Activated CD8-positive, alpha-beta T cell treated with anti-CD3 and anti-CD28 coated beads for 36 hours (primary cell): ENCODE data around the gene ANAPC2. TPM values are rescaled to one million over a fixed set of nuclear protein-coding genes. Genes with fewer than 3 reads are reported as not detected.

ENCODE experiments used
- ATAC-seq: fragments of 200-7000 bp; cut with Tn5 transposase; one replicate; pipeline ENCODE4 v1.10.0; 2021; ENCODE audit warnings: mild to moderate bottlenecking, moderate library complexity
- CTCF ChIA-PET: fragments of 350-600 bp; sonication (Branson Sonifier 250); formaldehyde crosslinking; loops from one replicate; lab custom pipeline; 2021; ENCODE audit warnings: antibody characterized with exemption; lab: Charles Lee
- POLR2A ChIA-PET: fragments of 350-600 bp; sonication (Branson Sonifier 250); formaldehyde crosslinking; loops from one replicate; lab custom pipeline; 2021; ENCODE audit warnings: antibody characterized with exemption; lab: Charles Lee
- DNase-seq: peaks from one replicate; pipeline ENCODE4 v3.0.0-alpha.2; 2020
- H3K27ac Mint-ChIP-seq: one replicate; pipeline ENCODE4 v1.8.0; 2021; ENCODE audit warnings: mild to moderate bottlenecking, mixed read lengths
- H3K27me3 Mint-ChIP-seq: one replicate; pipeline ENCODE4 v1.8.0; 2021; ENCODE audit warnings: mixed read lengths
- H3K36me3 Mint-ChIP-seq: one replicate; pipeline ENCODE4 v1.8.0; 2021; ENCODE audit warnings: low read depth, mixed read lengths
- H3K4me1 Mint-ChIP-seq: one replicate; pipeline ENCODE4 v1.8.0; 2021; ENCODE audit warnings: low read depth, mixed read lengths
- H3K4me3 Mint-ChIP-seq: one replicate; pipeline ENCODE4 v1.8.0; 2021; ENCODE audit warnings: mild to moderate bottlenecking, moderate library complexity, mixed read lengths
- H3K9me3 Mint-ChIP-seq: one replicate; pipeline ENCODE4 v1.8.0; 2021; ENCODE audit warnings: mixed read lengths
- CTCF ChIP-seq: fragments of 200-600 bp; IDR thresholded peaks from one replicate; pipeline ENCODE4 v1.8.0; 2022; ENCODE audit warnings: antibody characterized with exemption, mild to moderate bottlenecking
- intact Hi-C: fragments of 100-400 bp; cut with micrococcal nuclease; formaldehyde crosslinking; loops from one replicate; pipeline ENCODE4 v1.10.0; 2022
- total RNA-seq, 2 experiments: library from RNA; stranded (reverse); gene quantifications; one replicate each; pipeline ENCODE4 v1.2.3, GENCODE V29; 2021

The ANAPC2 gene
- total RNA-seq, 2 experiments from 2014 or later = 38.6 to 39.6 TPM

DNA sequence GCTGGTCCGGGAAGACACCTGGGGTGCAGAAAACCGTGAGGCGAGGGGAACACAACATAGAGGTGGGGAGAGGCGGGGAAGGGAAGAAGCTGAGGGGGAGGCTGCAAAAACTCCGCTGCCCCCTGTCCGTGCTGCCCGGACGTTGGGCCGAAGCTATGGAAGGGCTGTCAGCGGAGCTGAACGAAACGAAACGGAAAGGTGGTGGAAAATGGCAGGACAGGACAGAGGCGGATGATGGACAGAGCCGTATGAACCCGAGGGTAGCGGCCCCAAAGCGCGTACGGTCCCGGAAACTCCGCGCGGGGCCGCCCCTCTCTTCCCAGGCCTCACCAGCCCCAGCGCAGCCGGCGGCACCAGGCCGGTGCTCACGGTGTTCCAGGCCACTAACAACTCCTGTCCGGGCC, 272 bp downstream of the ANAPC2 start:
- no peak for TF ChIP-seq CTCF
- ChIA-PET CTCF (interaction anchor here (1.3 to 2.2 kb wide), 8 partner anchors 11 to 56 kb away, joined by 3 to 11 read pairs (median 6); partner anchors contain the start of gene RNF224), POLR2A (interaction anchor here (0.6 to 4.0 kb wide), 12 partner anchors 11 to 312 kb away, joined by 3 to 28 read pairs (median 4); partner anchors contain the start of gene TMEM203)
- intact Hi-C loops = no loop called here
- H3K9me3 Mint-ChIP-seq = no peaks in the 10 kb centered on the region
- DNase-seq = no peak
- peak; percentile 12 for ATAC-seq
- peak overlapping the region; percentile 91 for H3K27ac Mint-ChIP-seq
- peak overlapping the region; percentile 91 for H3K4me3 Mint-ChIP-seq
- H3K36me3 Mint-ChIP-seq = peaks cover 6% of the 10 kb centered on the region
- peaks cover 32% of the 10 kb centered on the region for H3K4me1 Mint-ChIP-seq
- H3K27me3 Mint-ChIP-seq = no peaks in the 10 kb centered on the region

GRCh38 chr9:137187386-137187785, 974 bp downstream of the ANAPC2 start:
- peaks cover 32% of the 10 kb centered on the region for H3K4me1 Mint-ChIP-seq
- H3K27ac Mint-ChIP-seq = peak overlapping the region; percentile 91
- H3K9me3 Mint-ChIP-seq = no peaks in the 10 kb centered on the region
- peak overlapping the region; percentile 91 for H3K4me3 Mint-ChIP-seq
- TF ChIP-seq CTCF = no peak
- DNase-seq = no peak
- ChIA-PET POLR2A (interaction anchor here (0.8 to 4.0 kb wide), 9 partner anchors 9 to 117 kb away, joined by 3 to 28 read pairs (median 3); partner anchors contain the start of gene TMEM203), CTCF (interaction anchor here (1.3 to 2.2 kb wide), 3 partner anchors 17 to 49 kb away, joined by 3 to 11 read pairs (median 6); no protein-coding TSS in a partner anchor)
- H3K27me3 Mint-ChIP-seq = no peaks in the 10 kb centered on the region
- no peak for ATAC-seq
- intact Hi-C loops = no loop called here
- peaks cover 6% of the 10 kb centered on the region for H3K36me3 Mint-ChIP-seq

DNA sequence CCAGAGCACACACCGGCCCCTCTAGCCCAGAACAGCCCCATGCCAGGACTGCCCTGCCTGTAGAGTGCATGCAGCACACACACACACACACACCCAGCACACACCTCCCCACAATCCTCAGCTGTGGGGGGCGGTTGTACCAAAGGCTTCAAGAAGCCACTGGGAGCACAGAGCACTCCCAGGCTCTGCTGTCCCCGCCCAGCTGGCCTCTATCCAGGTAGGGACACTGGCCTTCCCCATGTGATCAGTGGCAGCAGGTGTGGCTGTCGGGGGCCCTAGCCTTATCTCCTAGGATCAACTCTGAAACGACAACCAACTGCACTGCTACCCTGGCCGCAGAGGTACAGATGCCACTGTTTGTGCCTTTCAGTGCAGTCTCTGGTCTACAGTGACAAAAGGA, 2.0 kb downstream of the ANAPC2 start:
- DNase-seq = no peak
- CTCF ChIA-PET = interaction anchor here (1.1 to 1.6 kb wide), 2 partner anchors 10 to 50 kb away, joined by 4 to 6 read pairs; no protein-coding TSS in a partner anchor
- Mint-ChIP-seq H3K4me1 (peaks cover 32% of the 10 kb centered on the region), H3K4me3 (peak overlapping the region; percentile 91), H3K36me3 (peaks cover 10% of the 10 kb centered on the region), H3K27ac (no peak overlapping the region), H3K27me3 (no peaks in the 10 kb centered on the region), H3K9me3 (no peaks in the 10 kb centered on the region)
- intact Hi-C loops = no loop called here
- POLR2A ChIA-PET = interaction anchor here (1.6 to 4.0 kb wide), 3 partner anchors 8 to 57 kb away, joined by 3 to 28 read pairs (median 16); no protein-coding TSS in a partner anchor
- no peak for TF ChIP-seq CTCF
- no peak for ATAC-seq

DNA sequence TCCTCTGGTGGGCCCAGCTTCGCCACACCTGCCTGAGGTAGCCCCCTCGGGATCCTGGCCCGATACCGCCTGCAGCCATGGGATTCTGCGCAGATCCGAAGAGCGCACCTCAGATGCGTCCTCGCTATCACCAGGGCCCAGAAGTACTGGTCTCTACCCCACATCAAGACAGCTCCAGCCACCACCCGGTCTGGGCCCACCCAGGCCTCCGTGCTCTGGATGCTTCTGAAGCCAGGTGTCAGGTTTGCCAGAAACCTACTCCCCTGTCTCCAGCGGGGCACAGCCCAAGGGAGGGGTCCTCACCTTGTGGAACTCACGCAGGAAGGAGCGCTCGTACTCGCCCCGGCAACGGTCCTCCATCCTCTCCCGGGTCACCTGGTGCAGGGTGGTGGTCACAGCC, 2.4 kb downstream of the ANAPC2 start:
- no peak overlapping the region for H3K27ac Mint-ChIP-seq
- peaks cover 10% of the 10 kb centered on the region for H3K36me3 Mint-ChIP-seq
- no peak overlapping the region for H3K4me3 Mint-ChIP-seq
- no peak for TF ChIP-seq CTCF
- DNase-seq (no peak), ATAC-seq (no peak)
- H3K27me3 Mint-ChIP-seq = no peaks in the 10 kb centered on the region
- H3K4me1 Mint-ChIP-seq = peaks cover 32% of the 10 kb centered on the region
- ChIA-PET CTCF (interaction anchor here (1.1 kb wide), 1 partner anchor 9 kb away, joined by 4 read pairs; no protein-coding TSS in a partner anchor), POLR2A (interaction anchor here (1.6 kb wide), 1 partner anchor 8 kb away, joined by 3 read pairs; no protein-coding TSS in a partner anchor)
- intact Hi-C loops = no loop called here
- no peaks in the 10 kb centered on the region for H3K9me3 Mint-ChIP-seq
